Endothelial cell of umbilical vein (primary cell): Measurements from ENCODE around the gene STX8. TPM values are rescaled to one million over a fixed set of nuclear protein-coding genes. Genes with fewer than 3 reads are reported as not detected.

Experiments
- BruUV-seq: library from RNA; stranded (reverse); fragments of 400-500 nt; replicated peaks from 2 replicates; lab custom pipeline; 2021; lab: Mats Ljungman, UMichigan
- CTCF ChIA-PET: fragments of 300-600, 350-600 bp; sonication (Branson Sonifier 250); formaldehyde crosslinking; loops from one replicate; lab custom pipeline; 2021; ENCODE audit warnings: antibody characterized with exemption, inconsistent platforms; lab: Charles Lee
- POLR2A ChIA-PET: fragments of 300-600, 350-600 bp; sonication (Branson Sonifier 250); formaldehyde crosslinking; loops from one replicate; lab custom pipeline; 2021; ENCODE audit warnings: antibody characterized with exemption, inconsistent platforms; lab: Charles Lee
- DNase-seq: peaks from one replicate; pipeline ENCODE4 v3.0.0-alpha.2; 2011; ENCODE audit warnings: low read depth, low spot score
- FAIRE-seq: peaks from 2 replicates; lab custom pipeline; 2011; peaks lifted over from hg19 to GRCh38; lab: Jason Lieb, UNC
- H2AFZ ChIP-seq: 2 replicates; pipeline ENCODE4 v1.6.0; 2012; ENCODE audit warnings: low read depth, low read length, control low read depth, inconsistent platforms
- H3K27ac ChIP-seq: 2 replicates; pipeline ENCODE4 v1.5.1; 2011; ENCODE audit warnings: low read depth, mild to moderate bottlenecking, control low read depth, low read length, moderate library complexity; ENCODE audit not compliant: insufficient read depth
- H3K27me3 ChIP-seq, 2 experiments: 2 replicates each; pipeline versions ENCODE4 v1.6.0 to v1.6.1; 2011; ENCODE audit warnings: low read length in 2 of 2, mixed read lengths in 1 of 2; ENCODE audit not compliant: control insufficient read depth in 2 of 2, insufficient read depth in 2 of 2
- H3K36me3 ChIP-seq, 2 experiments: 2 replicates in 1 of 2; 3 replicates in 1 of 2; pipeline ENCODE4 v1.5.1; 2011; ENCODE audit warnings: low read length in 2 of 2, mild to moderate bottlenecking in 1 of 2, moderate library complexity in 1 of 2; ENCODE audit not compliant: control insufficient read depth in 2 of 2, insufficient read depth in 2 of 2; ENCODE audit errors: extremely low read depth in 1 of 2
- H3K4me1 ChIP-seq: 3 replicates; pipeline ENCODE4 v1.5.1; 2011; ENCODE audit warnings: mild to moderate bottlenecking, low read length; ENCODE audit not compliant: control insufficient read depth, insufficient read depth; ENCODE audit errors: extremely low read depth
- H3K4me2 ChIP-seq: 2 replicates; pipeline ENCODE4 v1.6.1; 2011; ENCODE audit warnings: low read length, control low read depth, mixed read lengths; ENCODE audit not compliant: insufficient read depth
- H3K4me3 ChIP-seq, 3 experiments: fragments of 200-600 bp in 1 of 3; sonication (generic), shearing (Covaris generic) in 1 of 3; replicated peaks in 1 of 3; 2 replicates each; pipeline ENCODE4 v1.5.1; 2011 to 2016; ENCODE audit warnings: control low read depth in 3 of 3, low read length in 3 of 3, mild to moderate bottlenecking in 2 of 3, inconsistent platforms in 1 of 3, low read depth in 1 of 3, moderate library complexity in 1 of 3; ENCODE audit not compliant: insufficient read depth in 1 of 3
- H3K79me2 ChIP-seq: 2 replicates; pipeline ENCODE4 v1.6.0; 2012; ENCODE audit warnings: low read length, inconsistent platforms; ENCODE audit not compliant: control insufficient read depth, insufficient read depth
- H3K9ac ChIP-seq: replicated peaks from 2 replicates; pipeline ENCODE3; 2011; ENCODE audit warnings: low read length, control low read depth; ENCODE audit not compliant: insufficient read depth; ENCODE audit errors: extremely low read depth
- H3K9me1 ChIP-seq: replicated peaks from 3 replicates; pipeline ENCODE4 v1.6.0; 2011; ENCODE audit warnings: mild to moderate bottlenecking, low read length; ENCODE audit not compliant: control insufficient read depth, insufficient read depth; ENCODE audit errors: extremely low read depth
- H3K9me3 ChIP-seq: replicated peaks from 2 replicates; pipeline ENCODE4 v1.5.1; 2012; ENCODE audit warnings: low read length, inconsistent platforms; ENCODE audit not compliant: control insufficient read depth, insufficient read depth
- H4K20me1 ChIP-seq: replicated peaks from 2 replicates; pipeline ENCODE3; 2011; ENCODE audit warnings: mild to moderate bottlenecking, low read length; ENCODE audit not compliant: control insufficient read depth, insufficient read depth; ENCODE audit errors: extremely low read depth
- EZH2 ChIP-seq: IDR thresholded peaks from 2 replicates; pipeline ENCODE4 v1.6.1; 2012; ENCODE audit warnings: borderline replicate concordance, low read depth, mild to moderate bottlenecking, moderate library complexity, low read length, inconsistent platforms; ENCODE audit not compliant: severe bottlenecking
- FOS ChIP-seq: IDR thresholded peaks from 2 replicates; pipeline ENCODE4 v1.6.1; 2011; ENCODE audit warnings: mild to moderate bottlenecking, low read length, moderate library complexity, borderline replicate concordance; ENCODE audit not compliant: insufficient read depth
- GATA2 ChIP-seq: IDR thresholded peaks from 2 replicates; pipeline ENCODE4 v1.7.0; 2011; ENCODE audit warnings: low read depth, mild to moderate bottlenecking, moderate library complexity, mixed read lengths, low read length; ENCODE audit not compliant: insufficient read length, insufficient read depth
- JUN ChIP-seq: IDR thresholded peaks from 2 replicates; pipeline ENCODE4 v1.6.1; 2011; ENCODE audit warnings: borderline replicate concordance, low read depth; ENCODE audit not compliant: insufficient read length, insufficient read depth
- MAX ChIP-seq: IDR thresholded peaks from 2 replicates; pipeline ENCODE4 v1.6.1; 2011; ENCODE audit not compliant: insufficient read depth, insufficient read length
- MYC ChIP-seq: IDR thresholded peaks from one replicate; pipeline ENCODE4 v1.6.1; 2011; ENCODE audit warnings: mild to moderate bottlenecking, low read depth, low read length
- POLR2A ChIP-seq: IDR thresholded peaks from 2 replicates; pipeline ENCODE4 v1.6.1; 2012; ENCODE audit warnings: low read depth, mild to moderate bottlenecking, control low read depth, low read length
- POLR2AphosphoS5 ChIP-seq: IDR thresholded peaks from 2 replicates; pipeline ENCODE4 v1.6.1; 2012; ENCODE audit warnings: low read depth, mild to moderate bottlenecking, control low read depth, low read length, moderate library complexity; ENCODE audit not compliant: insufficient read depth
- dilution Hi-C: fragments of 300-500 bp; cut with MboI; formaldehyde crosslinking; loops from one replicate; pipeline ENCODE4 v1.15.0; 2019; ENCODE audit warnings: low sequenced_read_pairs; ENCODE audit not compliant: extremely low pct_ligation_motif_present
- intact Hi-C: fragments of 100-400 bp; cut with micrococcal nuclease; formaldehyde crosslinking; loops from one replicate; pipeline ENCODE4 v1.10.0; 2022
- polyA plus RNA-seq, 4 experiments: library from polyadenylated mRNA; depleted of rRNA in 3 of 4; stranded (reverse) in 3 of 4; unstranded in 1 of 4; fragments of >200 nt; gene quantifications; 2 replicates each; pipeline versions ENCODE4 v1.2.1 to v1.2.3, GENCODE V29; 2011 to 2012; ENCODE audit warnings: missing spikeins in 1 of 4
- total RNA-seq: library from RNA; stranded (reverse); gene quantifications from 2 replicates; pipeline ENCODE4 v1.2.3, GENCODE V29; 2021
- TF ChIP-seq, protein P1 (sequence below), 2 donors: IDR thresholded peaks; 1 replicate in 1 of 2; 2 replicates in 1 of 2; pipeline ENCODE4 v1.5.1; 2011; ENCODE audit warnings: low read length in 2 of 2, mild to moderate bottlenecking in 2 of 2, moderate library complexity in 2 of 2, control low read depth in 1 of 2, inconsistent platforms in 1 of 2, low read depth in 1 of 2; ENCODE audit not compliant: insufficient read depth in 1 of 2; ENCODE audit errors: extremely low read depth in 1 of 2

The STX8 gene
- total and polyA plus RNA-seq, 2 donors (not counting 3 experiments of a cell fraction or from before 2014, with no cell fraction given): 25.9 to 67.3 TPM

DNA sequence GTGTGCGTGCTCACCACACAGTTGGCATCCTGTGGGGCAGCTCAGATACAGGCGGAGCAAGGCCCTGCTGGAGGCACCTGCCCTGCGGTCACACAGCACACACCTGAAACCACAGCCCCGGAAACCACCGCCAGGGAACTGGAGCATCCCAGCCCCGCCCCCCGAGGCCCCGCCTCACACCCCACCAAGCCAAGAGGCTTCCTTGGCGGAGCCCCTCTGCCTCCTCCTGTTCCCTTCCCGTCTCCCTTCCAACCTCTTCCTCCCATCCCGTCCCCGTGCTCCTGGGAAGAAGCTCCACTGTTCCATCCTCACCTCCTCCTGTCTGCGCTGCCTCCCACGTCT lies 348.9 kb downstream of the STX8 start:
- BruUV-seq: no TSS peak
- H3K9ac ChIP-seq: no peak overlapping the region
- no peak overlapping the region for H2AFZ ChIP-seq
- H3K4me1 ChIP-seq: no peaks in the 10 kb centered on the region
- no peak overlapping the region for H3K27ac ChIP-seq
- no peak for TF ChIP-seq GATA2
- TF ChIP-seq EZH2: no peak
- no peak for TF ChIP-seq MYC
- TF ChIP-seq FOS: no peak
- TF ChIP-seq JUN: no peak
- no peak for TF ChIP-seq POLR2AphosphoS5
- TF ChIP-seq, protein P1, sequence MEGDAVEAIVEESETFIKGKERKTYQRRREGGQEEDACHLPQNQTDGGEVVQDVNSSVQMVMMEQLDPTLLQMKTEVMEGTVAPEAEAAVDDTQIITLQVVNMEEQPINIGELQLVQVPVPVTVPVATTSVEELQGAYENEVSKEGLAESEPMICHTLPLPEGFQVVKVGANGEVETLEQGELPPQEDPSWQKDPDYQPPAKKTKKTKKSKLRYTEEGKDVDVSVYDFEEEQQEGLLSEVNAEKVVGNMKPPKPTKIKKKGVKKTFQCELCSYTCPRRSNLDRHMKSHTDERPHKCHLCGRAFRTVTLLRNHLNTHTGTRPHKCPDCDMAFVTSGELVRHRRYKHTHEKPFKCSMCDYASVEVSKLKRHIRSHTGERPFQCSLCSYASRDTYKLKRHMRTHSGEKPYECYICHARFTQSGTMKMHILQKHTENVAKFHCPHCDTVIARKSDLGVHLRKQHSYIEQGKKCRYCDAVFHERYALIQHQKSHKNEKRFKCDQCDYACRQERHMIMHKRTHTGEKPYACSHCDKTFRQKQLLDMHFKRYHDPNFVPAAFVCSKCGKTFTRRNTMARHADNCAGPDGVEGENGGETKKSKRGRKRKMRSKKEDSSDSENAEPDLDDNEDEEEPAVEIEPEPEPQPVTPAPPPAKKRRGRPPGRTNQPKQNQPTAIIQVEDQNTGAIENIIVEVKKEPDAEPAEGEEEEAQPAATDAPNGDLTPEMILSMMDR (IDR thresholded peaks at IDR 0.05; ENCODE audit: extremely low read depth in 1 of 2, insufficient read depth in 1 of 2, low read depth in 1 of 2, low read length in 2 of 2): no peak
- no peak for TF ChIP-seq POLR2A
- no peak for TF ChIP-seq MAX
- intact Hi-C loops: no loop called here
- H3K9me3 ChIP-seq: no peaks in the 10 kb centered on the region
- DNase-seq: no peak
- H3K36me3 ChIP-seq: no peaks in the 10 kb centered on the region
- POLR2A ChIA-PET: no interaction called here
- dilution Hi-C loops: no loop called here
- H3K4me2 ChIP-seq: no peak overlapping the region
- H3K79me2 ChIP-seq: no peaks in the 10 kb centered on the region
- H4K20me1 ChIP-seq: no peaks in the 10 kb centered on the region
- H3K27me3 ChIP-seq: no peaks in the 10 kb centered on the region
- FAIRE-seq: no peak
- H3K4me3 ChIP-seq: no peak overlapping the region
- CTCF ChIA-PET: interaction anchor here (0.9 kb wide), 1 partner anchor 10 kb away, joined by 3 read pairs; no protein-coding TSS in a partner anchor
- no peaks in the 10 kb centered on the region for H3K9me1 ChIP-seq
